GM23338 (cell line): ENCODE results near the gene SPEM1.

Experiments
- CREB1 ChIP-seq: fragments of 250-450 bp; sonication (Bioruptor Pico); IDR thresholded peaks from 2 replicates; pipeline ENCODE4 v1.5.0; 2020; ENCODE audit warnings: low read depth, mild to moderate bottlenecking, moderate library complexity
- CTCF ChIP-seq, 2 experiments: fragments of 200-600 bp in 1 of 2; sonication (generic) in 1 of 2; conservative IDR thresholded peaks; 2 replicates each; pipeline versions ENCODE4 v1.5.1 to v1.6.1; 2016 to 2017; ENCODE audit warnings: antibody characterized with exemption in 2 of 2, low read depth in 2 of 2, mild to moderate bottlenecking in 2 of 2, moderate library complexity in 1 of 2
- EZH2 ChIP-seq: fragments of 200-600 bp; sonication (generic); IDR thresholded peaks from one replicate; pipeline ENCODE4 v1.8.0; 2017; ENCODE audit warnings: antibody characterized with exemption, mild to moderate bottlenecking, low read depth; ENCODE audit not compliant: unreplicated experiment
- EZH2phosphoT487 ChIP-seq: fragments of 200-600 bp; sonication (generic); IDR thresholded peaks from one replicate; pipeline ENCODE4 v1.8.1; 2018; ENCODE audit warnings: antibody characterized with exemption; ENCODE audit not compliant: unreplicated experiment
- JUNB ChIP-seq: IDR thresholded peaks from one replicate; pipeline ENCODE4 v1.6.1; 2016; ENCODE audit warnings: antibody characterized with exemption; ENCODE audit not compliant: unreplicated experiment
- NANOG ChIP-seq: IDR thresholded peaks from 2 replicates; pipeline ENCODE4 v1.6.1; 2016; ENCODE audit warnings: antibody characterized with exemption, borderline replicate concordance
- POLR2AphosphoS5 ChIP-seq: IDR thresholded peaks from 2 replicates; pipeline ENCODE4 v1.6.1; 2016; ENCODE audit warnings: antibody characterized with exemption, low read depth
- STAT1 ChIP-seq: IDR thresholded peaks from one replicate; pipeline ENCODE4 v1.6.1; 2016; ENCODE audit warnings: antibody characterized with exemption; ENCODE audit not compliant: unreplicated experiment
- ZNF331 ChIP-seq: fragments of 250-450 bp; sonication (Bioruptor Pico); IDR thresholded peaks from 2 replicates; pipeline ENCODE4 v1.5.0; 2020; ENCODE audit warnings: low read depth, mild to moderate bottlenecking, moderate library complexity
- ZNF462 ChIP-seq: fragments of 250-450 bp; sonication (Bioruptor Pico); IDR thresholded peaks from 2 replicates; pipeline ENCODE4 v1.5.0; 2020; ENCODE audit warnings: mild to moderate bottlenecking, moderate library complexity
- TF ChIP-seq, protein P1 (sequence below): IDR thresholded peaks from one replicate; pipeline ENCODE4 v1.6.1; 2018; ENCODE audit warnings: antibody characterized with exemption; ENCODE audit not compliant: unreplicated experiment
- TF ChIP-seq, protein P2 (sequence below): IDR thresholded peaks from 2 replicates; pipeline ENCODE4 v1.6.1; 2016; ENCODE audit warnings: antibody characterized with exemption

- no peak for TF ChIP-seq CTCF (conservative IDR thresholded peaks at IDR 0.05; ENCODE audit: low read depth in 2 of 2)
- no peak for TF ChIP-seq EZH2
- TF ChIP-seq STAT1: no peak
- TF ChIP-seq POLR2AphosphoS5: no peak
- TF ChIP-seq EZH2phosphoT487: no peak
- no peak for TF ChIP-seq JUNB
- TF ChIP-seq ZNF331 (CRISPR knock-in tag): no peak
- TF ChIP-seq ZNF462 (CRISPR knock-in tag): no peak
- TF ChIP-seq, protein P1, sequence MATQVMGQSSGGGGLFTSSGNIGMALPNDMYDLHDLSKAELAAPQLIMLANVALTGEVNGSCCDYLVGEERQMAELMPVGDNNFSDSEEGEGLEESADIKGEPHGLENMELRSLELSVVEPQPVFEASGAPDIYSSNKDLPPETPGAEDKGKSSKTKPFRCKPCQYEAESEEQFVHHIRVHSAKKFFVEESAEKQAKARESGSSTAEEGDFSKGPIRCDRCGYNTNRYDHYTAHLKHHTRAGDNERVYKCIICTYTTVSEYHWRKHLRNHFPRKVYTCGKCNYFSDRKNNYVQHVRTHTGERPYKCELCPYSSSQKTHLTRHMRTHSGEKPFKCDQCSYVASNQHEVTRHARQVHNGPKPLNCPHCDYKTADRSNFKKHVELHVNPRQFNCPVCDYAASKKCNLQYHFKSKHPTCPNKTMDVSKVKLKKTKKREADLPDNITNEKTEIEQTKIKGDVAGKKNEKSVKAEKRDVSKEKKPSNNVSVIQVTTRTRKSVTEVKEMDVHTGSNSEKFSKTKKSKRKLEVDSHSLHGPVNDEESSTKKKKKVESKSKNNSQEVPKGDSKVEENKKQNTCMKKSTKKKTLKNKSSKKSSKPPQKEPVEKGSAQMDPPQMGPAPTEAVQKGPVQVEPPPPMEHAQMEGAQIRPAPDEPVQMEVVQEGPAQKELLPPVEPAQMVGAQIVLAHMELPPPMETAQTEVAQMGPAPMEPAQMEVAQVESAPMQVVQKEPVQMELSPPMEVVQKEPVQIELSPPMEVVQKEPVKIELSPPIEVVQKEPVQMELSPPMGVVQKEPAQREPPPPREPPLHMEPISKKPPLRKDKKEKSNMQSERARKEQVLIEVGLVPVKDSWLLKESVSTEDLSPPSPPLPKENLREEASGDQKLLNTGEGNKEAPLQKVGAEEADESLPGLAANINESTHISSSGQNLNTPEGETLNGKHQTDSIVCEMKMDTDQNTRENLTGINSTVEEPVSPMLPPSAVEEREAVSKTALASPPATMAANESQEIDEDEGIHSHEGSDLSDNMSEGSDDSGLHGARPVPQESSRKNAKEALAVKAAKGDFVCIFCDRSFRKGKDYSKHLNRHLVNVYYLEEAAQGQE: no peak
- TF ChIP-seq CREB1 (CRISPR knock-in tag): no peak
- TF ChIP-seq NANOG: no peak
- TF ChIP-seq, protein P2, sequence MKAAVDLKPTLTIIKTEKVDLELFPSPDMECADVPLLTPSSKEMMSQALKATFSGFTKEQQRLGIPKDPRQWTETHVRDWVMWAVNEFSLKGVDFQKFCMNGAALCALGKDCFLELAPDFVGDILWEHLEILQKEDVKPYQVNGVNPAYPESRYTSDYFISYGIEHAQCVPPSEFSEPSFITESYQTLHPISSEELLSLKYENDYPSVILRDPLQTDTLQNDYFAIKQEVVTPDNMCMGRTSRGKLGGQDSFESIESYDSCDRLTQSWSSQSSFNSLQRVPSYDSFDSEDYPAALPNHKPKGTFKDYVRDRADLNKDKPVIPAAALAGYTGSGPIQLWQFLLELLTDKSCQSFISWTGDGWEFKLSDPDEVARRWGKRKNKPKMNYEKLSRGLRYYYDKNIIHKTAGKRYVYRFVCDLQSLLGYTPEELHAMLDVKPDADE: no peak
Observed at GRCh38 chr17:7418472-7419152, 1.5 kb upstream of the SPEM1 start.
